ENCODE data around the gene EBLN2. TPM values are rescaled to one million over a fixed set of nuclear protein-coding genes. Genes with fewer than 3 reads are reported as not detected.

Gene EBLN2
- polyA plus RNA-seq, 3 donors = 0.27 to 4.6 (median 0.40) TPM

GRCh38 chr3:73081140-73081539 lies 19.7 kb downstream of the EBLN2 start:
- DNase-seq = no peak
- Histone ChIP-seq H3K4me3 (replicated peaks in 1 of 3; ENCODE audit: low read depth in 2 of 3, low read length in 3 of 3) (no peak overlapping the region), H3K27me3 (ENCODE audit: control insufficient read depth in 2 of 2, insufficient read depth in 2 of 2, low read length in 2 of 2) (no peaks in the 10 kb centered on the region), H3K9me3 (replicated peaks in 1 of 2; ENCODE audit: control insufficient read depth in 1 of 2, insufficient read depth in 1 of 2, low read length in 2 of 2) (no peaks in the 10 kb centered on the region), H3K36me3 (replicated peaks in 1 of 2; ENCODE audit: control insufficient read depth in 1 of 2, insufficient read depth in 2 of 2, low read length in 2 of 2) (no peaks in the 10 kb centered on the region), H3K4me2 (replicated peaks; ENCODE audit: extremely low read depth, low read length, poor library complexity, severe bottlenecking) (no peak overlapping the region), H3K9ac (ENCODE audit: insufficient read depth, low read length, poor library complexity, severe bottlenecking) (no peak overlapping the region), H2AFZ (ENCODE audit: insufficient read depth, low read depth, low read length, poor library complexity, severe bottlenecking) (no peak overlapping the region), H3K27ac (ENCODE audit: low read depth in 1 of 2, low read length in 2 of 2) (no peak overlapping the region), H4K20me1 (ENCODE audit: insufficient read depth, low read length) (no peaks in the 10 kb centered on the region), H3K4me1 (ENCODE audit: control insufficient read depth in 1 of 2, insufficient read depth in 2 of 2, low read length in 2 of 2) (no peaks in the 10 kb centered on the region), H3K79me2 (ENCODE audit: insufficient read depth, low read length) (no peaks in the 10 kb centered on the region)
- WGBS (ENCODE audit: insufficient coverage) = 100% methylated on average over 1 of the region's 8 CpGs
- Mint-ChIP-seq H3K4me1 (peaks cover 3% of the 10 kb centered on the region), H3K9me3 (no peaks in the 10 kb centered on the region), H3K27ac (no peak overlapping the region), H3K36me3 (no peaks in the 10 kb centered on the region), H3K27me3 (ENCODE audit: low read depth in 3 of 3) (peaks cover 0 to 3% (median 1%) of the 10 kb centered on the region in 3 donors), H3K4me3 (no peak overlapping the region)
- intact Hi-C loops (cut with micrococcal nuclease) = loop anchor here (10.0 kb wide), 2 partner anchors 146 to 1206 kb away; no protein-coding TSS in a partner anchor
- TF ChIP-seq, protein P1, sequence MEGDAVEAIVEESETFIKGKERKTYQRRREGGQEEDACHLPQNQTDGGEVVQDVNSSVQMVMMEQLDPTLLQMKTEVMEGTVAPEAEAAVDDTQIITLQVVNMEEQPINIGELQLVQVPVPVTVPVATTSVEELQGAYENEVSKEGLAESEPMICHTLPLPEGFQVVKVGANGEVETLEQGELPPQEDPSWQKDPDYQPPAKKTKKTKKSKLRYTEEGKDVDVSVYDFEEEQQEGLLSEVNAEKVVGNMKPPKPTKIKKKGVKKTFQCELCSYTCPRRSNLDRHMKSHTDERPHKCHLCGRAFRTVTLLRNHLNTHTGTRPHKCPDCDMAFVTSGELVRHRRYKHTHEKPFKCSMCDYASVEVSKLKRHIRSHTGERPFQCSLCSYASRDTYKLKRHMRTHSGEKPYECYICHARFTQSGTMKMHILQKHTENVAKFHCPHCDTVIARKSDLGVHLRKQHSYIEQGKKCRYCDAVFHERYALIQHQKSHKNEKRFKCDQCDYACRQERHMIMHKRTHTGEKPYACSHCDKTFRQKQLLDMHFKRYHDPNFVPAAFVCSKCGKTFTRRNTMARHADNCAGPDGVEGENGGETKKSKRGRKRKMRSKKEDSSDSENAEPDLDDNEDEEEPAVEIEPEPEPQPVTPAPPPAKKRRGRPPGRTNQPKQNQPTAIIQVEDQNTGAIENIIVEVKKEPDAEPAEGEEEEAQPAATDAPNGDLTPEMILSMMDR (IDR thresholded peaks at IDR 0.05) = no peak

GRCh38 chr3:73084170-73084569 lies 22.7 kb downstream of the EBLN2 start:
- H3K27ac Mint-ChIP-seq = no peak overlapping the region
- TF ChIP-seq, protein P1 (IDR thresholded peaks at IDR 0.05) = no peak

More at GRCh38 chr3:73084170-73084569, 22.7 kb downstream of the EBLN2 start:
- H3K9me3 ChIP-seq (replicated peaks in 1 of 2; ENCODE audit: control insufficient read depth in 1 of 2, insufficient read depth in 1 of 2, low read length in 2 of 2) = no peaks in the 10 kb centered on the region
- no peak overlapping the region for H2AFZ ChIP-seq (ENCODE audit: insufficient read depth, low read depth, low read length, poor library complexity, severe bottlenecking)
- H3K4me2 ChIP-seq (replicated peaks; ENCODE audit: extremely low read depth, low read length, poor library complexity, severe bottlenecking) = no peak overlapping the region
- H3K79me2 ChIP-seq (ENCODE audit: insufficient read depth, low read length) = no peaks in the 10 kb centered on the region
- no peaks in the 10 kb centered on the region for H3K36me3 ChIP-seq (replicated peaks in 1 of 2; ENCODE audit: control insufficient read depth in 1 of 2, insufficient read depth in 2 of 2, low read length in 2 of 2)
- Mint-ChIP-seq H3K4me1 (peaks cover 3% of the 10 kb centered on the region), H3K36me3 (no peaks in the 10 kb centered on the region), H3K27me3 (ENCODE audit: low read depth in 3 of 3) (peaks cover 0 to 3% (median 0%) of the 10 kb centered on the region in 3 donors), H3K4me3 (no peak overlapping the region), H3K9me3 (peaks cover 0 to 2% (median 0%) of the 10 kb centered on the region in 7 donors)
- no peak overlapping the region for H3K9ac ChIP-seq (ENCODE audit: insufficient read depth, low read length, poor library complexity, severe bottlenecking)
- H3K4me3 ChIP-seq (replicated peaks in 1 of 3; ENCODE audit: low read depth in 2 of 3, low read length in 3 of 3) = no peak overlapping the region
- intact Hi-C loops (cut with micrococcal nuclease) = loop anchor here (10.0 kb wide), 2 partner anchors 149 to 1209 kb away; no protein-coding TSS in a partner anchor
- no peak overlapping the region for H3K27ac ChIP-seq (ENCODE audit: low read depth in 1 of 2, low read length in 2 of 2)
- H3K4me1 ChIP-seq (ENCODE audit: control insufficient read depth in 1 of 2, insufficient read depth in 2 of 2, low read length in 2 of 2) = no peaks in the 10 kb centered on the region
- no peak for DNase-seq
- no peaks in the 10 kb centered on the region for H3K27me3 ChIP-seq (ENCODE audit: control insufficient read depth in 2 of 2, insufficient read depth in 2 of 2, low read length in 2 of 2)
- no CpG with 5 or more reads among the region's 2 CpGs for WGBS (ENCODE audit: insufficient coverage)
- H4K20me1 ChIP-seq (ENCODE audit: insufficient read depth, low read length) = no peaks in the 10 kb centered on the region

All from CD14-positive monocyte (primary cell).